HG02973 (cell line): ENCODE data around the gene ARNT2.

Source experiments
- ATAC-seq: cut with Tn5 transposase; IDR thresholded peaks from one replicate; pipeline ENCODE4 v1.9.1; 2021; ENCODE audit warnings: moderate library complexity; ENCODE audit not compliant: unreplicated experiment

Gene ARNT2

DNA sequence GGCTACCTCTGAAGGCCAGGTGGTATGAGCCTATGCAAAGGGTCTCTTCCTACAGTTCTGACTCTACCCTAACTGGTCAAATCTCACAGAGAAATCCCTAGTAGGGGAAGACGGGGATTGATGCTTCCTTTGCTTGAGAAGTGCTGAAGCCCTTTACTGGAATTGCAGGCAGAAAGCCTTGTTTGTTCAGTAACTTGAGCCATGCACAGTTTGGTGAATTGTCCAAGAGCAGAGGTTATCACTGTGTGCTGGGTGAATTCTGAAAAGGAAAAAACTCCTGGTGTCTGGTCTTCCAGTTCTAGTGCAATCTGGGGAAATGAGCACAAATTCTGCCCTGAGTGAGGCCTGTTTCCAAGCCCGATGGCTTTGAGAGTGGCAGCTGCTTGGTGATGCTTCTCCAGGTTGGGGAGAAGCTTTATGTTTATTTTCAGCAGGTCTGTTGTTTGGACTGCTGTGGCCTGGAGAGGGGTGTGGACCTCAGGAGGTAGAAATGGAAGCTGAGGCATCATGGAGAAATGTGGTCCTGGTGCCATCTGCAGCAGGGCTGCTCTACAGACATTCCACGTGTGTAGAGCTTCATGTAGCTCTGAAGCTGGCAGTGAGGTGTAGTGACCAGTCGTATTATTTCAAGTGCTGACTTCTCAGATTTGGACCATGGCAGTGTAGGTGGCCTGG, 60.9 kb downstream of the ARNT2 start:
- ATAC-seq, result no peak

DNA sequence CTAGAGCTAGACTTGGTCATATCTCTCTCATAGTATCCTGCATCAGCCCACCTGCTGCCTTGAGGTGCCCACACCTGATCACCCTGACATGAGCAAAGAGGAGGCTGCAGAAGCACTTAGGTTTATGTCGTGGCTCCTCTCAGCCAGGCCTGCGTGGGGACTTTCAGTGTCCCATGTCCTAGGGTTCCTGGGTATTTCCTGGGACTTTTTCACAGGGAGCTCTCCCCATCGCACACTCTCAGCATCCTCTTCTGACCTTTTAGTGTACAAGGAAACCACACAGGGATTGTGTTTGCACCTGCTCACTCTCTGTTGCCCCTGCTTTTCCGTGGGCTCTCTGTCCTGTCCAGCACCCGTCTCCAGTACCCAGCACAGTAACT, 61.4 kb downstream of the ARNT2 start:
- no peak for ATAC-seq

DNA sequence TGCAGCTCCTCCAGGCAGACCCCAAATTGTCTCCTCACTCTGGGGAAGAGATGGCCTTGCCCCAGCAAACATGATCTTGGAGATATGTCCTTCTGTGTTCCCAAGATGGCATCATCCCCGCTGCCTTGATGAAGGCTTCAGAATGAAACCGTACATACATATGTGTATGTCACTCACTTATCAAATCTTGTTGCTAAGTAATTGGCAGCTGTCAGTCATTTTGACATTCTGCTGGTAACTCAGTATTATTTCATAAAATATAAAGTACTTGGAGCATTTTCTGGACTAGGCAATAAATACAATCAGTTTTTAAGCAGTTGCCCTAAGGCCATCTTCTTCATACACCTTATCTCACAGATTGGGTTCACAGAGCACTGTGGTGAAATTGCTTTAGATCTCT, 62.4 kb downstream of the ARNT2 start:
- no peak for ATAC-seq

DNA sequence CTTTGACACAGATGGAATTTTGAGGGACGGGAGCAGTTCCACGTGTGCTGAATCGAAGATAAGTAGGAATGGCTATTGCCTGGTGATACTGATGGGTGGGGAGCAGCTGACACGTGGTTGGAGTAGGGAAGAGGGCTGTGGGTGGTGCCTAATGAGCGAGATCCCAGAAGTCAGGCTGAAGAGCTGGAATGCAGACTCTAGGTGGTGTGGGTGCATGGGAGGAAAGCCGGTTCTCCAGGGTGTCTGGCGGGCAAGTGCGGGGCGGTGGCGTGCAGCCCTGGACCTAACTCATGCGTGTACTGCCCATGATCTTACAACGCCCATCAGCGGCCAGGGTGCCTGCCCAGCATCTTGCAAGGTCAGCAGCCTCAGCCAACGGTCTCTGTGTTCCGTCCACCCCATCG, 63.1 kb downstream of the ARNT2 start:
- no peak for ATAC-seq

DNA sequence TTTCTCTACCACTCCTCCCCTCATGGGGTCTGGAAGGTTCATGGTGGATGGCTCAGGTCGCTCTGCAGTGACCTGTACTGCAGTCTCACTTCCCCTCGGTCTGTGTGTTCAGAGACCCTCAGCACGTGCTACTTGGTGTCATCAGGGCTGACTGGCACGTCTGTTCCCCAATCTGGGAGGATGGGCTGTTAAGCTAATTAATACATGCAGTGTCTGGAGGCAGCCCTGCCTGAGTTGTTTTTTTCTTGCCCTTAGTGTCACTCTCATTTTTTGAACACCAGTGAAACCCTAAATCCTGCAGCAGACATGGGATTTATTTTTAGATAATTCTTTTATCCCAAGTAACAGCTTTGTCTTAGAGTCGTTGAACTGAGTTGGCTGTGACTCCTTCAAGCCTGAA, 64.6 kb downstream of the ARNT2 start:
- ATAC-seq, result no peak

DNA sequence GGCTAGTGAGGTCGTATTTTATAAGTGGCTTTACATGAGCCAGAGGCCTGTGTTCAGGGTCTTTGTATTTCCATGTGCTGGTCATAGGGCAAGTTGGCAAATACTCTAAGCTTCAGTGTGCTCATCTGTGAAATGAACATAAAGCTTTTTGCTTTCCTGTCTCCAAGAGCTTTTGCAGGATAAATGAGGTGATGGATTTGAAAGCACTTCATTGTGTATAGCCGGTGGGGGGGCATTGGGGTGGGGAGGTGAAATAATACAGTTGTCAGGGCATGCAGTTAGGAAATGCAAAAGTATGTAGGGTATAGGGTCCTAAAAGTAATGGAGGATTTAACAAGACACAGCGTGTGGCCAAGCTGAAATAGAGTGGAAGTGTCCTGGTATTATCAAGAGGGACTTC, 67.7 kb downstream of the ARNT2 start:
- no peak for ATAC-seq

DNA sequence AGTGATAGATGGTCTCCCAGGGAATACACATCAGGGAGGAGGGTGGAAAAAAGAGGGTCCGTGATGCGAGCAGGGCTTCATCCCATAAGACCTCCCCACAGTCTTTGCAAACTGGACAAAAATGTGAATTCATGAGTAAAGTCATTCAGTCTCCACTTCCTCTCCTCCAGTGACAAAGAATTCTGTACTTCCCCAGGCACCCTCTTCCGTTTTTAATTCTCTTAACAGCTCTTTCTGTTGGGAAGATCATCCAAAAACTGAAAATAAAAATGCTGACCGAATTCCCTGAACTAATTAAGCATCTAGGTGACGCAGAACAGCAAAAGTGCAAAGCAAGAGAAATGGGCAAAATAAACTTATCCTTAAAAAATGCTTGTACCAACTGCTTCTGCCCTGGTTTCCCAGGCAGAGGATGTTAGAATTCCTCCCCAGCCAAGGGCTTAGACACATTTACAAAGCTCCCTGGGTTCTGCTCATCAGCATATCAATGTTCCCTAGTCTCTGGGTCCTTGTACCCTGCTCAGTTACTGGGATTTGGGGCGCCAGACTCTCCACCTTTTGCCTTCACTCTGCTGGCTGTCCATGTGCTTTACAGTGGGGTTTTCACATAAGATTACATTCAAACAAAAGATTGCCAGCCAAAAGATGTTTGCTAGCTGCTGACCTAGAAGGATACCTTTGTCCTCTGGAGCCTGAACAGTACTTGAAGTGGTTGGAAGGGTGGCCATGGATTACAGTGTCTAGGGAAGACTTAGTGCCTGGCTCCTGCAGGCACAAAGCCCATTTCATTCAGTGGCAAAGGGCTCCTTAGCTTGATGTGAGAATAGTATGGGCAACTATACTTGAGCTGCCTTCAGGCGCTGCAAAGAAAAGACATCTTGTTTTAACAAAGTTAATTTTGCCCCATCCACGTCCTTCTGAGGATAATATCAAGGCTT, 69.4 kb downstream of the ARNT2 start:
- ATAC-seq, result no peak

DNA sequence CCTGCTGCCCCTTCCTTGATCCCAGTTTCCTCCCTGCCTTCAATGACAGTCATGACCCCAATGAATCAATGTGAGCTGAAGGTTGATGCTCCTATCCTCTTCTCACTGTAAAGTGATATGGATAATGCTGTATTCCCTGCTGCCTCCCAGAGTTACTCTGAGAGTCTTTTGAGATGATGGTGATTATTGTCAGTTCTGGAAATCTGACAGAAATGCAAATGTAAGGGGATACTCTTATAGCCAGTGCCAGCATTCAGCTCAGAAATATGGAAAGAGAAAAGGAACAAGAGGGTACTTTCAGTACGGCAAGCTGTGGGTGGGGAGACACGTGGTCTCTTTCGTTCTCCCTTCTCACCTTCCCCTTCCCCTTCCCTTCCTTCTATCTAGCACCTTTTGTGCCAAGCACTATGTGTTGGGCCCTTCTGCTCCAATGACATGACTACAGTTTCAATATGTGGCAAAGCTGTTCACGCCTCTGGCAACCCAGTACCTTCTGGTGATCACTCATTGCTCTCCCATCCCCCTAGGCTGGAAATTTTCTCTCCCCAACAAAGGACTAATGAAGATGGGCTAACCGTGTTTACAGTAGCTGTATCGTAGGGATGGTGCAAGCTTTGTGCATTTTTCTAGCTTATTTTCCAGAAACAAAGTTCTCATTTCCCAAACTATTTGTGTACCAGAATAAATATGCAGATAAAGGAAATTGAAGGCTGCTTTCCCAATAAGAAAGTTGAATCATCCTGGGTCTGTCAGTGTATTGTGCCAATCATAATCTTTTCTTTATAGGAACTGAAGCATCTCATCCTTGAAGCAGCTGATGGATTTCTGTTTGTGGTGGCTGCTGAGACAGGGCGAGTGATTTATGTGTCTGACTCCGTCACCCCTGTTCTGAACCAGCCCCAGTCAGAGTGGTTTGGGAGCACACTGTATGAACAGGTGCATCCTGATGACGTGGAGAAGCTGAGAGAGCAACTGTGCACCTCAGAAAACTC, 70.3 kb downstream of the ARNT2 start:
- no peak for ATAC-seq

DNA sequence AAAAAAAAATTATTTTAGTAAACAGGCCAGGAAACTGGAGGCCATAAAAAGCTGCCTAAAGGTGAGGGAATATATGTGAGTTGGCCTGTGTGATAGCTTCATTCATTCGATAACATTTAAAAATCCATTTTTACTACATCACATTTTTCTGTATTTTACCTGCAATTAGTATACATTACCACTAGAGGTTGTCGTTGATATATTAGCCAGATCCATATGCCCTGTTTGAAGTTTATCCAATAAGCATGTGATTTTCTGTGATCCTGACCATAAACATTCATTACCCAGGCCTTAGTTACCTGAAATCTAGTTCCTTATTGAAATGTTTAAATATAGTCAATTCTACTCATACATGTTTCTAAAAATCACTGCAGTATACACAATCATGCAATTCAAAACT, 71.4 kb downstream of the ARNT2 start:
- no peak for ATAC-seq

DNA sequence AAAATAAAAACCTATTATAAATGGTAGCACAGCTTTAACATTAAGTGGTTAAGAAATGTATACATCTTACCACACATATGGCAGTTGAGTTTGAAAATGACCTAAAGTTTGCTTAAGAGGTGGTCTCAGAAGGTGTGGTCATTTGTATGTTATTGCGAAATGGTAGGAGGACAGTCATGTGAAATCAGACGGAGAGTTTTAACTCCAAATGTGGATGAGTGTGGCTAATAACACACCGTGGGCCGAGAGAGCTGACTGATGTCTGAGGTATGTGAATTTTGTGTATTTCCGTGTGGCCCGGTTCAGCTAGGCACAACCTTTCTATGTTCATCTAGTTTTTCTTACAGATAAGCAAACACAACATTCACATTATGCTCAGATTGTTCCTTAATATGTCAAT, 71.9 kb downstream of the ARNT2 start:
- ATAC-seq, result no peak

DNA sequence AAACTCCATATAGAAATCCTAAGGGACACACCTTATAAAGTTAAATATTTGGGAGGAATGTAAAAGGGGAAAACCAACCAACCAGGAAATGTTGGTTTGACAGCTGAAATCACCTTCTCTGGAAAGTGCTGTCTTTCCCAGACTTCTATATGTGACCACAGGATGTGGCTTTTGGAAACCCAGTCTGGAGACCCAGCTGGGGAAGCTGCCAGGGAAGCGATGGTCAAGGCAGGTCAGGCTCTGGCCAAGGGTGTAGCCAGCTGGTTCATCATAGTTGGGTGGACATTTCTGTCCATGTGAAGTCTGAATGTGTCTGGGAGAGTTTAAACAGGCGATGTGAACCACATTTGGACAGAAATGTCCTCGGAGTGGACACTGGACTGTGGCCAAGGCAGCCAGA, 73.9 kb downstream of the ARNT2 start:
- no peak for ATAC-seq

DNA sequence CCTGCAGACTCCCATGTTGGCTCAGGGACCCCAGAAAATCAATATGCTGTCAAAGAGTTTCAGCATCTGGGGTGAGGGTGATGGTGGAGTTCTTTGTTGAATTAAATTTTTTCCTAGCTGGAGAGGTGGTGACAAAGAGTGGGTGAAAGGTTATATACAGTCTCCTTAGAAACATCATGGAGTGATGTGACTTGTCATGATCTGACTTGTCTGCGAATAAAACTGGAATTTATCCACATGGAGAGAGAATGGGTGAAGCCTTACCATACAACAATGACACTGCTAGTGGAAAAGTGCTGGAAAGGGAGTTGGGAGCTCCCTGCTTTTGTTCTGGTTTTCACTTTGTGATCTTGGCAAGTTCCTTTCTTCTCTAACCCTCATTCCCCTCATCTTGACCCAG, 75.0 kb downstream of the ARNT2 start:
- ATAC-seq, result no peak

DNA sequence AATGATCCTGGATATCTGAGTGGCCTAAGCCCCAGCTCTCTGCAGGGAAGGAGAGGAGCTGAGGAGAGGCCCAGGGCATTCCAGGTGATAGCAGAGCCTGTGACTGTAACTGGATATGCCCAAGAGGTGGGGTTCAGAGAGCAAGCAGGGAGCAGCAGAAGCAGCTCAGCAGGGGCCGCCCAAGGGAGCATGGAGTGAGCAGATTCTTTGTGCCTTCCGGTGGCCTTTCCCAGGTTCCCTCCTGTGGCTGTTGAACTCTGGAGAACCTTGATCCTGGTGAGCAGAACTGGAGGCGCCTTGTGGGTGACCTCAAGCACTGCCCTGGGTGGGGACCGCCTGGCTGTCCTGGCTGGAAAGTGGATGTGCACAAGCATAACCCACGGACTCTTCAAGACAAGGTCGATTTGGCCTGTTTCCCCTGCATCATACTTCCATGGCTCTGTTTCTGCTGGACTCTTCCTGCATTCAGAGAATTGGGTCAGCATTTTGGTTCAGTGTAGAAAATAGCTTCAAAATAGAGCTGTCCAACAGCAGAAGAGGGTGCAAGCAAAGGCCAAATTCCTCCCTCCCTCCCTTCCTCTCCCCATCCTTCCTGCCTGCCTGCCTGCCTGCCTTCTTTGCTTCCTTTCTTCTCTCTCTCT, 76.1 kb downstream of the ARNT2 start:
- no peak for ATAC-seq

DNA sequence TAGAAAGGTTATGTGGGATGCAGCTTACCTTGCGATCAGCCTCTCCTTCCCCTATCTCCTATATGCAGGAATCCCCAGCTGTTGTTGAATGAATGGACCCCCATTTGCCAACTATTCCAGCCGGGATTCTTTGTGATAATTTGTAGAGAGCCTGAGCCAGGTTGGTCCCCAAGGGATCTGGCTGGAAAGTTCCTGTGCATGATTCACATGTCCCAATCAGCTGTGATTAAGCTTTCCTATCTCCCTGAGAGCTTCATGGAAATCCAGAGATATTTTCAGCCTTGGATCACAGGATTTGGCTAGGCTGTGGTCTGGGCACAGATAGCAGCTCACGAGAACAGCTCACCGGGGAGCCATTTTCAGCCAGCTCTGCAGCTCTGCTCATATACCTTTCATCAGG, 76.7 kb downstream of the ARNT2 start:
- ATAC-seq, result no peak

DNA sequence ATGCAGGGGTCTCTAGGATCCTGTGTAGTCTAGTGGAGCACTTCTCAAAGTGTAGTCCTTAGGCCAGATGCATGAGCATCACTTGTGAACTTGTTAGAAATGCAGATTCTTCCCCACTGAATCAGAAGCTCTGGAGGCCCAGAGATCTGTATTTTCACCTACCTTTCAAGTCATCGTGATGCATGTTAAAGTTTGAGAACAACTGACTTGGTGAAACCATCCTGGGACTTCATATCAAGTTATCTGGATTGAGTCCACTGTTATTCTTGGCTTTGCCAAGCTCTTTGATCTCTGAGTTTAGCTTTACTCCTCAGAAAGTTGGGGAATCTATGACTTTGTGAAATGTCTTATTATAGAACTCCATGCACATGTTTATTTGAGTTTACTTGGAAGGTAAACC, 78.5 kb downstream of the ARNT2 start:
- ATAC-seq, result no peak

DNA sequence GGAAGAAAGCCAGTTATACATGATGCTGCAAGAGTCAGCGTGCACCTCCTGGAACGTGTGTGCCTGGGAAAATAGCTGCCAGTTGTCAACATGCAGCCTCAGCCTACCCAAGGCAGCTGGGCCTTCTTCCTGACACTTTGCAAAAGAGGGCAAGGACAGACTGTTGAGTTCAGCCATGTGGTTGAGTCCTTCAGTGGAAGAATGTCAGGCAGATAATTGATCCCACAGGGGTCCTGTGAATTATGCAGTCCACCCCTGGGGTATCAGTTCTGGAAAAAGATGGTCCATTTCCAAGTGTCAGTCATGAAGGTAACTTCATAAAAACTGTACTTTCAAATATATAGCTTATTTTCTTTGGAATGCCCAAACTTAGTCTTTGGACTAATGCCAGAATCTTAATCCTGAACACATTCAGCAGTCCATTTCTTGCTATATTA, 79.6 kb downstream of the ARNT2 start:
- ATAC-seq, result no peak

DNA sequence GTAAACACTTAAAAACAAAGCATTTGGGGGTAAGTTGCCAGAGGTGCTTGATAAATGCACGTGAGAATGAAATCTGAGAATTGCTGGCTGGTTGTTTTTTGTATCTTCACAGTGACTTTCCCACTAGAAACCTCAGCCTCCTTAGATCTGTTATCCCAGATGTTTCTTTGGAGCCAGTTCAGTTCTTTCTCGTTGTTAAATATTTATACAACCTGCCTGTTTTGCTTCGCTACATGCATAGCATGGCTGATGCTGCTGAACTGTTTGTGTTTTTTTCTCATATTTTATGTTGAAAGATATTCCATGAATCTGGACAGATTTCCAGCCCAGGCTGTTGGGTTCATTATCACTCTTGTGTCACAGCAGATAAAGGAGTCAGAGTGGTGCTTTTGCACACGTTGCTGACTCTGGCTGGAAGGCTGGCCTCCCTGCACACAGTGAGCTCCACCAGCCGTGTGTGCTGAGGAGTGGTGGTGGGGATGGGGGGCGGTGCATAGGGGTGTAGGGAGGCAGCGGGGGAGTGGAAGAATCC, 80.2 kb downstream of the ARNT2 start:
- no peak for ATAC-seq

DNA sequence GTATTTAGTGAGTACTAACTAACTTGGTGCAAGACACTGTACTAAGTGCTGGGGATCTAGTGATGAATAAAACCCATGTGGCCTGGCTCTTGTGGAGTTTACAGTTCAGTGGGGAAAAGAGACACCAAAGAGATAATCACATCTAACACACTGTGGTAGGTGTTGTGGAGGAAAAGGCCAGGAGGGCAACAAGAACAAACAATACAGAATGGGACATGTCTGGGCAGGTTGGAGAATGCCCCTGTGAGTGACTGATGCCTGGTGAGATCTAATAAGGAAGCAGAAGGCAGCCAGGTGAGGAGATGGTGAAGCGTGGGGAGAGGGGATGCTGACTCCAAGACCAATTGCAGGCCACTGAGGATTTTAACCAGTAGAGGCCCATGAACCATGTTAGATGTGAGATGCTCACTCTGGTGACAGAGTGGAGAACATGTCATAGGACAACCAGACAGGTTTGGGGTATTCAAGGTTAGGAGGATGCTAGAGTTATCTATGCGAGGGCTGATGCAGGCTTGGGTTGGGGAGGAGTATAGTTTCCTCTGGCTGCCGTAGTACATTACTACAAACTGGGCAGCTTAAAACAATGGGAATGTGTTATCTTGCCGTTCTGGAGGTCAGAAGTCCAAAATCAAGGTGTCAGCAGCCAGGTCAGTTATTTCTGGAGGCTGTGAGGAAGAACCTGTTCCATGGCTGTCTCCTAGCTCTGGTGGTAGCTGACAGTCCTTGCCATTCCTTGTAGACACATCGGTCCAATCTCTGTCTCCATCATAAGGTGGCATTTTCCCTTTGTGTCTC, 81.4 kb downstream of the ARNT2 start:
- no peak for ATAC-seq

DNA sequence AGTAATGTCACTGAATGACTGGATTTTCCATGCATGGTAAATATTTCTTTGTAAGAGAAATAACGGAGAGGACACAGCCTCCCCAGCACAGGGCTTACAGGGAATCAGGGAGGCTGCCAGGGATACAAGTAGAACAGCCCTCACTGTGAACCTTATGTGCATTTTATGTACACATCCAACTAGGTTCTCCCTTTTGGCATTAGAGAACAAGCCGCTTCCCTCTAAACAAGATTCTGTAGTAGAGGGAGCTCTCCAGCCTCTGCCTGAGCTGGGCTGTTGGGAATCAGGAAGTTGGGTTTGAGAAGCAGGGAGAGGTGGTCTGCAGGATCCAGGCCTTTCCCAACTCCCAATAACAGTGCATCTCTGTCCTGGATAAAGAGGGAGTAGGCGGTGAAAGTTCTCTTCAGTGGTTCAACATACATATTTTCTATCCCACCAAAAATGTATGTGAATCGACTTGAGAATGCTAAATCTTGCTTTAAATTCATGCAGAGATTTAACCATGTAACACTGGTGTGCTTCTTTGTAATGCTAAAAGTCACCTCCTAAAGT, 83.7 kb downstream of the ARNT2 start:
- no peak for ATAC-seq
